ENCODE results near the gene ATXN7. TPM values are rescaled to one million over a fixed set of nuclear protein-coding genes. Genes with fewer than 3 reads are reported as not detected.

The ATXN7 gene
- polyA plus RNA-seq, 1 donor from 2014 or later: 6.7 TPM

DNA sequence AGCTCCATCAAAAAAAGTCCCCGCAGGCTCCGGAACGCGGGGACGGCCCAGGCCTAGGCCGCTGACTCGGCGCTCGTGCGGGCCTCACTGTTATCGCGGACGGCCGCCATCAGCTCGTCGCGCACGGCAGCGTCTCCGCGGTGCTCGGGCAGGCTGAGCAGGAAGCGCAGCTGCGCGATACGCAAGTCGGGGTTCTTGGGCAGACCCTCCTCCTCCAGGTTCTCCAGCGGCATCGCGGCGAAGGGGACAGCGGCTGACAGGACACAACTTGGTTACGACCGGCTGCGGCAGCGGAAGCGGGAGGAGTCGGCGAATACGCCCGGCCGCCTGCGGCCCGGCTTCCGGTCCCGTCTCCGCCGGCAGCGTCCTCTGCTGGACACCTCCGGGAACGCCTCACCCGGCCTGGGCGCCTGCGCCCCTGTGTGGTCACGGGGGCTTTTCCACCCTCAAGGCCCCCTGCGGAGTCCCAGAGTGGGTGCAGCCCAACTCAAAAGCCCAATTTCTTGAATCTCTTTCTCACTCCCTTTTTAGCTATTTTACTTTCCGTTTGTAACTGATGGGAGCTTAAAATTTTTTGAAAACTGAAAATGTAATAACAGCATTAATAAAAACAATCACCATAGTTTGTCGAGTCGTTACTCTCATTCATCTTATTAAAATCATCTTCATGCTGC, 159.7 kb downstream of the ATXN7 start, which contains the start of gene PSMD6:
TSS of gene PSMD6 (minus strand) at position 308 of the 674 bp plus-strand sequence. CDS start at position 233, 75 bp downstream.
- Histone ChIP-seq H3K79me2 (replicated peaks; ENCODE audit: insufficient read depth, low read length) (peaks cover 35% of the 10 kb centered on the region), H2AFZ (ENCODE audit: low read depth, low read length) (peak within 1 kb of the TSS; percentile 77), H3K9me3 (ENCODE audit: low read length) (no peaks in the 10 kb centered on the region), H3K36me3 (ENCODE audit: insufficient read depth, low read length) (no peaks in the 10 kb centered on the region), H3F3A (ENCODE audit: insufficient read depth, low read length, poor library complexity, severe bottlenecking) (peaks cover 7% of the 10 kb centered on the region), H3K9me2 (ENCODE audit: insufficient read depth, low read length) (no peaks in the 10 kb centered on the region), H4K20me1 (ENCODE audit: insufficient read depth) (no peaks in the 10 kb centered on the region), H3K27me3 (ENCODE audit: insufficient read depth, low read depth, low read length) (no peaks in the 10 kb centered on the region), H3K4me2 (ENCODE audit: low read length) (peak within 1 kb of the TSS; percentile 89), H3K9ac (ENCODE audit: low read length) (peak within 1 kb of the TSS; percentile 93), H3K4me3 (ENCODE audit: low read length) (peak within 1 kb of the TSS; percentile 95), H3K27ac (ENCODE audit: low read length) (peak within 1 kb of the TSS; percentile 89)
- TF ChIP-seq, protein P1, sequence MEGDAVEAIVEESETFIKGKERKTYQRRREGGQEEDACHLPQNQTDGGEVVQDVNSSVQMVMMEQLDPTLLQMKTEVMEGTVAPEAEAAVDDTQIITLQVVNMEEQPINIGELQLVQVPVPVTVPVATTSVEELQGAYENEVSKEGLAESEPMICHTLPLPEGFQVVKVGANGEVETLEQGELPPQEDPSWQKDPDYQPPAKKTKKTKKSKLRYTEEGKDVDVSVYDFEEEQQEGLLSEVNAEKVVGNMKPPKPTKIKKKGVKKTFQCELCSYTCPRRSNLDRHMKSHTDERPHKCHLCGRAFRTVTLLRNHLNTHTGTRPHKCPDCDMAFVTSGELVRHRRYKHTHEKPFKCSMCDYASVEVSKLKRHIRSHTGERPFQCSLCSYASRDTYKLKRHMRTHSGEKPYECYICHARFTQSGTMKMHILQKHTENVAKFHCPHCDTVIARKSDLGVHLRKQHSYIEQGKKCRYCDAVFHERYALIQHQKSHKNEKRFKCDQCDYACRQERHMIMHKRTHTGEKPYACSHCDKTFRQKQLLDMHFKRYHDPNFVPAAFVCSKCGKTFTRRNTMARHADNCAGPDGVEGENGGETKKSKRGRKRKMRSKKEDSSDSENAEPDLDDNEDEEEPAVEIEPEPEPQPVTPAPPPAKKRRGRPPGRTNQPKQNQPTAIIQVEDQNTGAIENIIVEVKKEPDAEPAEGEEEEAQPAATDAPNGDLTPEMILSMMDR (IDR thresholded peaks at IDR 0.05; ENCODE audit: poor library complexity, severe bottlenecking): peak; percentile 100
- TF ChIP-seq POLR2AphosphoS5 (IDR thresholded peaks at IDR 0.05) (peak; percentile 97), TAF1 (IDR thresholded peaks at IDR 0.05; ENCODE audit: low read depth) (peak; percentile 67), RAD21 (conservative IDR thresholded peaks at IDR 0.05) (peak; percentile 71), SMC3 (conservative IDR thresholded peaks at IDR 0.05; ENCODE audit: poor library complexity) (peak; percentile 83), MXI1 (conservative IDR thresholded peaks at IDR 0.05; ENCODE audit: poor library complexity, severe bottlenecking) (peak; percentile 78), EP300 (conservative IDR thresholded peaks at IDR 0.05; ENCODE audit: poor library complexity, severe bottlenecking) (peak; percentile 43), EZH2 (IDR thresholded peaks at IDR 0.05; ENCODE audit: borderline replicate concordance, insufficient read depth, low read length, poor library complexity, severe bottlenecking) (no peak)
- TF ChIP-seq, protein P2, sequence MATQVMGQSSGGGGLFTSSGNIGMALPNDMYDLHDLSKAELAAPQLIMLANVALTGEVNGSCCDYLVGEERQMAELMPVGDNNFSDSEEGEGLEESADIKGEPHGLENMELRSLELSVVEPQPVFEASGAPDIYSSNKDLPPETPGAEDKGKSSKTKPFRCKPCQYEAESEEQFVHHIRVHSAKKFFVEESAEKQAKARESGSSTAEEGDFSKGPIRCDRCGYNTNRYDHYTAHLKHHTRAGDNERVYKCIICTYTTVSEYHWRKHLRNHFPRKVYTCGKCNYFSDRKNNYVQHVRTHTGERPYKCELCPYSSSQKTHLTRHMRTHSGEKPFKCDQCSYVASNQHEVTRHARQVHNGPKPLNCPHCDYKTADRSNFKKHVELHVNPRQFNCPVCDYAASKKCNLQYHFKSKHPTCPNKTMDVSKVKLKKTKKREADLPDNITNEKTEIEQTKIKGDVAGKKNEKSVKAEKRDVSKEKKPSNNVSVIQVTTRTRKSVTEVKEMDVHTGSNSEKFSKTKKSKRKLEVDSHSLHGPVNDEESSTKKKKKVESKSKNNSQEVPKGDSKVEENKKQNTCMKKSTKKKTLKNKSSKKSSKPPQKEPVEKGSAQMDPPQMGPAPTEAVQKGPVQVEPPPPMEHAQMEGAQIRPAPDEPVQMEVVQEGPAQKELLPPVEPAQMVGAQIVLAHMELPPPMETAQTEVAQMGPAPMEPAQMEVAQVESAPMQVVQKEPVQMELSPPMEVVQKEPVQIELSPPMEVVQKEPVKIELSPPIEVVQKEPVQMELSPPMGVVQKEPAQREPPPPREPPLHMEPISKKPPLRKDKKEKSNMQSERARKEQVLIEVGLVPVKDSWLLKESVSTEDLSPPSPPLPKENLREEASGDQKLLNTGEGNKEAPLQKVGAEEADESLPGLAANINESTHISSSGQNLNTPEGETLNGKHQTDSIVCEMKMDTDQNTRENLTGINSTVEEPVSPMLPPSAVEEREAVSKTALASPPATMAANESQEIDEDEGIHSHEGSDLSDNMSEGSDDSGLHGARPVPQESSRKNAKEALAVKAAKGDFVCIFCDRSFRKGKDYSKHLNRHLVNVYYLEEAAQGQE (IDR thresholded peaks at IDR 0.05; ENCODE audit: borderline replicate concordance): peak; percentile 78

DNA sequence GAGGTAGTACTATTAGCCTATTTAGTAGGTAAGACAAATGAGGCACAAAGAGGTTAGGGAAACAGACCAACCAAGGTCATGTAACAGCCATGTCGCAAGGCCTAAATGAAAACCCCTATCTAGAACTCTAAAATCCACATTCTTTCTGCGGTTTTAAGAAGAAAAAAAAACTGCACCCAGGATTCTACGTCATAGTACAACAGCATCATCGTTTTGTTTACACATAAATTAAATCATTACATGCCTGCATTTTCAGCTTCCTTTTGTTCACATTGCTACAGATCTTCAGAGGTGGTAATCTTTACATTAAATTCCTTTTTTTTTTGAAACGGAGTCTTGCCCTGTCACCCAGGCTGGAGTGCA, 160.2 kb downstream of the ATXN7 start:
- H3K9ac ChIP-seq (ENCODE audit: low read length): no peak overlapping the region
- no peaks in the 10 kb centered on the region for H4K20me1 ChIP-seq (ENCODE audit: insufficient read depth)

More for the DNA sequence above, 160.2 kb downstream of the ATXN7 start:
- no peaks in the 10 kb centered on the region for H3K27me3 ChIP-seq (ENCODE audit: insufficient read depth, low read depth, low read length)
- no peak overlapping the region for H3K4me2 ChIP-seq (ENCODE audit: low read length)
- no peak for TF ChIP-seq RAD21 (conservative IDR thresholded peaks at IDR 0.05)
- TF ChIP-seq, protein P2 (IDR thresholded peaks at IDR 0.05; ENCODE audit: borderline replicate concordance): no peak
- TF ChIP-seq TAF1 (IDR thresholded peaks at IDR 0.05; ENCODE audit: low read depth): no peak
- no peak for TF ChIP-seq EP300 (conservative IDR thresholded peaks at IDR 0.05; ENCODE audit: poor library complexity, severe bottlenecking)
- no peak for TF ChIP-seq POLR2AphosphoS5 (IDR thresholded peaks at IDR 0.05)
- TF ChIP-seq, protein P1 (IDR thresholded peaks at IDR 0.05; ENCODE audit: poor library complexity, severe bottlenecking): no peak
- TF ChIP-seq SMC3 (conservative IDR thresholded peaks at IDR 0.05; ENCODE audit: poor library complexity): no peak
- no peak for TF ChIP-seq EZH2 (IDR thresholded peaks at IDR 0.05; ENCODE audit: borderline replicate concordance, insufficient read depth, low read length, poor library complexity, severe bottlenecking)
- TF ChIP-seq MXI1 (conservative IDR thresholded peaks at IDR 0.05; ENCODE audit: poor library complexity, severe bottlenecking): no peak
- no peaks in the 10 kb centered on the region for H3K36me3 ChIP-seq (ENCODE audit: insufficient read depth, low read length)
- peaks cover 7% of the 10 kb centered on the region for H3F3A ChIP-seq (ENCODE audit: insufficient read depth, low read length, poor library complexity, severe bottlenecking)
- no peaks in the 10 kb centered on the region for H3K9me2 ChIP-seq (ENCODE audit: insufficient read depth, low read length)
- no peak overlapping the region for H3K4me3 ChIP-seq (ENCODE audit: low read length)
- H2AFZ ChIP-seq (ENCODE audit: low read depth, low read length): no peak overlapping the region
- H3K79me2 ChIP-seq (replicated peaks; ENCODE audit: insufficient read depth, low read length): peaks cover 35% of the 10 kb centered on the region
- no peaks in the 10 kb centered on the region for H3K9me3 ChIP-seq (ENCODE audit: low read length)
- no peak overlapping the region for H3K27ac ChIP-seq (ENCODE audit: low read length)
